Measurements from ENCODE around the gene POU3F4. TPM values are rescaled to one million over a fixed set of nuclear protein-coding genes. Genes with fewer than 3 reads are reported as not detected.

Gene POU3F4
- total and polyA plus RNA-seq, 9 donors = 0.08 to 0.18 TPM; not detected in 7

DNA sequence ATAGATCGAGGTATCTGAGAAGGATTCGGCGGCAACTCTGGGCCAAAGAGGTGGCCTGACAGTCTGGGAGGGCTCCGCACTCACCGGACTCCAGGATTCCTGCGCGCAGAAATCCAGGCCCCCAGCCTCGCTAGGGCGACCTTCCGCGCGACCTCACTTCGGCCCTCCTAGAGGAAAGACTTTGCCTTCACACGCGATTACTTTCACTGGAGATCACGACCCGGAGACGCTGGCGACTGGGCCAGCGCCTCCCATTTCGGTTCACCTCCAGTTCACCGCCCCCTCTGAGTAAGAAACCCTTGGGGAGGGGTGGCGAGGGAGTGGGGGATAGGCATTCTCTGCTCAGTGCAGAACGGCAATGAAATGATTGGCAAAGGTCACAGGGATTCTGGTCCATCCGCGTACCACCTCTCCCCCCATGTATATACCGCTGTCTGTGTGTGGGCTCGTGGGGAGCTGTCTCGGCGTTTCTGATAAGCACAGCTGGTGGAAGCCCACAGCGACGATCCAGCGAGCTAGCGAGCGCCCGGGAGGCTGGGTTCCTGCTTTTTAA, 2.5 kb downstream of the POU3F4 start:
- Histone ChIP-seq H3K4me3 (no peak overlapping the region), H3K27me3 (no peaks in the 10 kb centered on the region), H3K36me3 (no peaks in the 10 kb centered on the region), H3K27ac (no peak overlapping the region), H3K9me3 (no peaks in the 10 kb centered on the region), H3K4me1 (ENCODE audit: insufficient read depth) (no peaks in the 10 kb centered on the region)
- intact Hi-C loops (cut with DNase I) = no loop called here
- TF ChIP-seq CTCF (IDR thresholded peaks at IDR 0.05) (no peak), EP300 (IDR thresholded peaks at IDR 0.05) (no peak), POLR2A (IDR thresholded peaks at IDR 0.05) (no peak)
- DNase-seq = no peak
- WGBS, 3 donors = 24 to 31% (median 27%) methylated on average over 36 of the region's 36 CpGs

- no peak for DNase-seq
- Histone ChIP-seq H3K4me3 (no peak overlapping the region), H3K9me3 (no peaks in the 10 kb centered on the region), H3K27ac (no peak overlapping the region), H3K36me3 (no peaks in the 10 kb centered on the region), H3K4me1 (ENCODE audit: insufficient read depth) (no peaks in the 10 kb centered on the region), H3K27me3 (no peaks in the 10 kb centered on the region)
- 22 to 35% (median 32%) methylated on average over 17 of the region's 17 CpGs for WGBS, 3 donors
- TF ChIP-seq EP300 (IDR thresholded peaks at IDR 0.05) (no peak), POLR2A (IDR thresholded peaks at IDR 0.05) (no peak), CTCF (IDR thresholded peaks at IDR 0.05) (no peak)
- intact Hi-C loops (cut with DNase I) = no loop called here
Observed at GRCh38 chrX:83511208-83511607, 3.1 kb downstream of the POU3F4 start.

DNA sequence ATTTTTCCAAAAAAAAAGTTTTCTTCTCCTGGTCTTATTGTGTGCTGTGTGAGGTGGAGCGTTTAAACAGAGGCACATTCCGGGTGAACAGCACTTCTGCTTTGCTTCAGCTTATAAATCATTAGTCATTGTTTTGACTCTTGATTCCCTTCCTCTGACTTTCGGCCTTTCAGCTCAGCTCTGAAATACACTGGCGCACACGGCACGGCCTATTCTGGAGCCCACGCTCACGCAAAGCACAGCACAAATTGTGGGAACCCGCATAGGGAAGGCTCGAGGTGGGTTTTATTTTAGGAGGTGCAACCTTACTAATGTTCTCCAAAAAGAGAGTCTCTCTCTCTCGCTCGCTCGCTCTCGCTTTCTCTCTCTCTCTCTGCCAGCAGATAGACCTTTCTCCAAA, 4.0 kb downstream of the POU3F4 start:
- TF ChIP-seq EP300 (IDR thresholded peaks at IDR 0.05) = no peak
- no peak for TF ChIP-seq POLR2A (IDR thresholded peaks at IDR 0.05)
- no peak for TF ChIP-seq CTCF (IDR thresholded peaks at IDR 0.05)
- Histone ChIP-seq H3K27me3 (no peaks in the 10 kb centered on the region), H3K4me3 (no peak overlapping the region), H3K27ac (no peak overlapping the region), H3K9me3 (no peaks in the 10 kb centered on the region), H3K36me3 (no peaks in the 10 kb centered on the region), H3K4me1 (ENCODE audit: insufficient read depth) (no peaks in the 10 kb centered on the region)
- intact Hi-C loops (cut with DNase I) = no loop called here
- DNase-seq = no peak
- WGBS, 3 donors = 55 to 62% (median 59%) methylated on average over 14 of the region's 14 CpGs

DNA sequence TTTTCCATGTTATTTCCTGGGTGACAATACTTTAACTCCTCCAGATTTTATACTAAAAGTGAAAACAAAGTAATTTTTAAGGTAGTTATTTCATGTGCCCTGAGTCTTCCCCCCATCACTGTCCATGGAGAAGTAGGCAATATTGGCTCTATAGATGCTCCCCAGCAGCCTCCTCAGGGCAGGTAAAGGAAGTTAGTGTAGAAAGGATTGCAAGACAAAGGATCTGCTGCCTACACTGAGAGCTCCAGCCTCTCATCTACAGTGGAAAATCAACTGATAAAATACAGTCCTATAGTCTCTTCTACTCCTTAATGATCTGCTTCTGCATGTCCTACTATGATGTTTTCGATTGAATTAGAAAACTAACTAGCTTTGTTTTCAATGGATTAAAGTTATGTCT, 8.5 kb downstream of the POU3F4 start:
- no peaks in the 10 kb centered on the region for H3K27me3 ChIP-seq

More for the DNA sequence above, 8.5 kb downstream of the POU3F4 start:
- TF ChIP-seq POLR2A (IDR thresholded peaks at IDR 0.05) (no peak), CTCF (IDR thresholded peaks at IDR 0.05) (no peak), EP300 (IDR thresholded peaks at IDR 0.05) (no peak)
- Histone ChIP-seq H3K27ac (no peak overlapping the region), H3K4me3 (no peak overlapping the region), H3K36me3 (no peaks in the 10 kb centered on the region), H3K4me1 (ENCODE audit: insufficient read depth) (no peaks in the 10 kb centered on the region), H3K9me3 (no peaks in the 10 kb centered on the region)
- WGBS, 3 donors = 57 to 62% (median 62%) methylated on average over 1 of the region's 1 CpG
- intact Hi-C loops (cut with DNase I) = no loop called here
- DNase-seq = no peak

Data from ovary (tissue), 9 donors.